Right renal pelvis (tissue), 4 donors: ENCODE results near the gene PROB1. TPM values are rescaled to one million over a fixed set of nuclear protein-coding genes. Genes with fewer than 3 reads are reported as not detected.
"Not testable (repeated sequence)": the region's sequence is repeated elsewhere in the genome, so short reads cannot be mapped to it uniquely, and the experiment has no call there.

Experiments used
- DNase-seq, 4 donors: peaks; one replicate each; pipeline ENCODE4 v3.0.0-alpha.2; 2013; ENCODE audit warnings: low read depth in 4 of 4, low spot score in 3 of 4, missing footprints in 1 of 4
- polyA plus RNA-seq, 4 donors: library from polyadenylated mRNA; unstranded; fragments of 120-200 nt; gene quantifications; one replicate each; pipeline ENCODE4 v1.2.1, GENCODE V29; 2013; ENCODE audit not compliant: insufficient read length in 4 of 4

PROB1 gene
- polyA plus RNA-seq, 4 donors: 1.7 to 3.4 (median 2.1) TPM

- DNase-seq: no peak
Observed at GRCh38 chr5:139381837-139382761, 12.8 kb downstream of the PROB1 start.

GRCh38 chr5:139379626-139380449 lies 15.1 kb downstream of the PROB1 start:
- DNase-seq: no peak

DNA sequence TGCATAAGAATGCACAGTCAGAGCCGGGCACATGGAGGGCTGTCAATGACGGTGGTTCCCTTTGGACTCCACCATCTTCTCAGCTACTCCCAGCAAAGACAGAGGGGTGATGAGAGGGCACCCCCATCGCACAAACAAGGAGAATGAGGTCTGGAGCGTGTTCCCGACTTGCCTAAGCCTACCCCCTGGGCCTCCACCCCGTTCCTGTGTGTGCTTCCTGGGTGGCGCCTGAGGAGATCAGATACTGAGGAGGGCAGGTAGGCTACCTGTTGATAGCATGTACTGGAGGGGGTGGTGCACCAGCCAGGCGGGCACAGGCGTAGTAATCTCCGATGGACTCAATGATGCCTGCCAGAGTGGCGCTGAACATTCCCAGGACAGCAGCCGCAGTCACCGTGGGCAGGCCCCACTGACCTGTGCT lies 16.0 kb downstream of the PROB1 start:
- no peak for DNase-seq

GRCh38 chr5:139378101-139378825 lies 16.6 kb downstream of the PROB1 start:
- DNase-seq: no peak

- DNase-seq: no peak
Observed at GRCh38 chr5:139377226-139377625, 17.7 kb downstream of the PROB1 start.

DNA sequence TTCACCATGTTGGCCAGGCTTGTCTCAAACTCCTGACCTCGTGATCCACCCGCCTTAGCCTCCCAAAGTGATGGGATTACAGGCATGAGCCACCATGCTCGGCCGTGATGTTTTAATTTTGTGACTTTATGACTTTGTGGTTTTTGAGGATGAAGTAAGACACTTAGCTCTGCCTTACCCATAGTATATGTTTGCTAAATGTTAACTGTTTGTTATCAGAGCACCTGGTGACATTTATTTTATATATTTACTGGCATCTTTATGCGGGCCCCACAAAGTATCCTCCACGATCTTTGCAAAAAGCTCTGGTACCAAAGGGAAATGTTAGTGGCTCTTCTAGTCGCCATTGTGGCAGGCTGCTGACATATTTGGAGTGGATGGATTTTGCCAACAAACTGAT lies 18.5 kb downstream of the PROB1 start:
- no peak for DNase-seq

- DNase-seq: no peak
Observed at GRCh38 chr5:139374909-139375308, 20.0 kb downstream of the PROB1 start.

DNA sequence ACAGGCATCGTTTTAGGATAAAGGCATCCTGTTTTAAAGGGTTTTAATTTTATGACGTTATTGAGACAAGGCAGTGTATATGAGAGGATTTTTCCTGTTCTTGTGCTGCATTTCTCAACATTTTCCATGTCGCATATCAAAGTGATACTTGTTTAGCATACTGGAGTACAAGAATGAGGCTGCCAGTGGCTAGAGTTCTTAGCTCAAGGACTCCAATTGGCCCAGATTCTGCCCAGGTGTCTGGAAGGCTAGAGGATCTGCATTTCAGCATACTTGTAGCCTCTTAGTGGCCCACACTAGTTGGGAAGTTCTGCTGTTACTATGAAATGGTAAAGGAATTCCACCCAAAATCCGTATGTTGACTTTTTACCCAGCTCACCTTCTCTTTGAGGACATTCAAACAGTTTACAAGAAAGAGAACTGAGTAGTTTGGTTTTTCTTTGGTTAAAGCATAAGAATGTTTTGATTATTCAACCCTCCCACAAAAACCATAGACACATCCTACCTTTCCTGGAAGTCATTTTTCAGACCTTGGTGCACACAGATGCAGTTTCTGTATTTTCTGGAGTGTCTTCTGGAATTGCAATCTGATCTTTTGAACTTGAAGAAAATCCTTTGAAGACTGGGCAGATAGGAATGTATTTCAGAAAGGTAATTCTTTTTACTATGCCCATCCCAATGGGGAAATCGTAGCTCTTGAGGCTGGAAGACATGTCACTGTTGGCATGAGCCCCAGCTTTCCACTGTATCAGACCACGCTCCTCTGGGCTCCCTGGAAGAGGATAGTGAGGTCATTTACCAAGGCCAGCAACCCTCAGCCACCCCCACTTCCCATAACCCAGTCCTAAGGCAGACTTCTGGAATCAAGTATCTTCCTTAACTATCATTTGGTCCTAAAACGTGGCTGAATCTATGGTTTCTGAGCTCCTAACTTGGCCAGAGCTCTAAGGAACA lies 23.1 kb downstream of the PROB1 start:
- no peak for DNase-seq

DNA sequence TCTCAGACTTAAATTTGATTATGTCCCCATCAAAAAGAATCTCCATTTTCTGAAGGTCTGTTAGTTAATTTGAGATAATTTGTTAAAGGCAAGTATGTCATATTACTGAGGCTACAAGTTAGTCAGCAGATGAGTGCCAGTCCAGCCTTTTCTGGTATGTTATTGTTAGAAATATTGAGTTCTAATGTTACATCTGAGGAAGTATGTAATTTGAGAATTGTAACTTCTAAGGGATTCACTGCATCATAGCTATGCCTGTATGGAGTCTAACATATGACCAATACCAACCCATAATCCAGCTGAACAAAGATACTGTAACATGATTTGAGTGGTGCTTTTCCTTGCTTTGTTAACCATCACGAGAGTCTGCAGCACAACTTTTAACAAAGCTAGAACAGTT lies 25.7 kb downstream of the PROB1 start:
- DNase-seq: no peak

GRCh38 chr5:139368613-139369012 lies 26.3 kb downstream of the PROB1 start:
- DNase-seq: no peak

DNA sequence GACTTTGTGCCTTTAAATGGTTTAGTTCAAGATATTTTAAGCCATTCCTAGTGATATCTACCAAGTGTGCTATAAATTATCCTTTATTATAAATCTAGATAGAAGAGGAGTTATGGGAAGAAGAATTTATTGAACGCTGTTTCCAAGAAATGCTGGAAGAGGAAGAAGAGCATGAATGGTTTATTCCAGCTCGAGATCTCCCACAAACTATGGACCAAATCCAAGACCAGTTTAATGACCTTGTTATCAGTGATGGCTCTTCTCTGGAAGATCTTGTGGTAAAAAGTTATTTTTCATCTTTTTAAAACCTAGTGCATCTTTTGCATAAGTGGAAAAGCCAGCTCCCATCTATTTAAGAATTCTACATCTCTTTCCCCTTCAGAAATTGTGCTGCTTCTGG lies 30.4 kb downstream of the PROB1 start:
- DNase-seq: no peak

- DNase-seq: no peak
Observed at GRCh38 chr5:139363937-139364336, 31.0 kb downstream of the PROB1 start.

- no peak for DNase-seq
Observed at GRCh38 chr5:139361835-139362429, 33.0 kb downstream of the PROB1 start.

DNA sequence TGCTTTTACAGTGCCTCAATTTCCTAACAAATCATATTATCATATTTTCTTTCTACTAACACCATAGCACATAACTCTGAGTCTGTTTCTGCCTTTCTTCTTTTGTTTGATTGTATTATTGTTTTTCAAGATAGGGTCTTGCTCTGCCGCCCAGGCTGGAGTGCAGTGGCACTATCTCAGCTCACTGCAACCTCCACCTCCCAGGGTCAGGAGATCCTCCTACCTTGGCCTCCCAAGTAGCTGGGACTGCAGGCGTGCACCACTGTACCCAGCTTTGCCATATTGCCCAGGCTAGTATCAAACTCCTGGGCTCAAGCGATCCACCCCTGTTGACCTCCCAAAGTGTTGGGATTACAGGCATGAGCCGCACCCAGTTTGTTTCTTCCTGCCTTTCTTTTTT lies 34.5 kb downstream of the PROB1 start:
- no peak for DNase-seq

GRCh38 chr5:139358064-139358463 lies 36.8 kb downstream of the PROB1 start:
- no peak for DNase-seq

GRCh38 chr5:139355900-139356299 lies 39.0 kb downstream of the PROB1 start:
- DNase-seq: not testable (repeated sequence)

DNA sequence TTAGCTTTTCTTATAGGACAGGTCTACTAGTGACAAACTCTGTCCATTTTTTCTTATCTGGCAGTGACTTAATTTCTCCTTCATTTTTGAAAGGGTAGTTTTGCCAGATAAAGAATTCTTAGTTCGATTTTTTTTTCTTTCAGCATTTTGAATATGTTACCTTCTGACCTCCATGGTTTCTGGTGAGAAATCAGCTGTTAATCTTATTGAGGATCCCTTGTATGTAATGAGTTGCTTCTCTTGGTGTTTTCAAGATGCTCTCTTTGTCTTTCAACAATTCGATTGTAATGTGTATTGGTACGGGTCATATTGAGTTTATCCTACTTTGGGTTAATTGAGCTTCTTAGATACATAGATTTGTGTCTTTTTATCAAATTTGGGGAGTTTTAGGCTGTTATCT lies 40.7 kb downstream of the PROB1 start:
- DNase-seq: no peak

- DNase-seq: not testable (repeated sequence)
Observed at GRCh38 chr5:139347863-139348262, 47.0 kb downstream of the PROB1 start.

DNA sequence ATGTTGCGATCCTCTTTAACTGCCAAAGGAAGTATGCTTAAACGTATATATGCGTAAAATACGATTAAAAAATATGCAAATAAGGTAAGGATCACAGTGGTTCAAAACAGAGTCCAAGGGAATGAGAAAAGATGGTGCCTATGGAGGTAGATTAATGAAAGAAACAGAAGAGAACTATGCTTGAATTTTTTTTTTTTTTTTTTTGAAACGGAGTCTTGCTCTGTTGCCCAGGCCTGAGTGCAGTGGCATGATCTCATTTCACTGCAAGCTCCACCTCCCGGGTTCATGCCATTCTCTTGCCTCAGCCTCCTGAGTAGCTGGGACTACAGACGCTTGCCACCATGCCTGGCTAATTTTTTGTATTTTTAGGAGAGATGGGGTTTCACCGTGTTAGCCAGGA lies 49.5 kb downstream of the PROB1 start:
- DNase-seq: not testable (repeated sequence)
